Measurements from ENCODE around the gene PHYHD1. TPM values are rescaled to one million over a fixed set of nuclear protein-coding genes. Genes with fewer than 3 reads are reported as not detected.
A peak's percentile ranks its signal among the peaks of the same experiment; 100 is the strongest.

PHYHD1 gene
- total RNA-seq, 1 experiment from 2014 or later, result 18.0 TPM

DNA sequence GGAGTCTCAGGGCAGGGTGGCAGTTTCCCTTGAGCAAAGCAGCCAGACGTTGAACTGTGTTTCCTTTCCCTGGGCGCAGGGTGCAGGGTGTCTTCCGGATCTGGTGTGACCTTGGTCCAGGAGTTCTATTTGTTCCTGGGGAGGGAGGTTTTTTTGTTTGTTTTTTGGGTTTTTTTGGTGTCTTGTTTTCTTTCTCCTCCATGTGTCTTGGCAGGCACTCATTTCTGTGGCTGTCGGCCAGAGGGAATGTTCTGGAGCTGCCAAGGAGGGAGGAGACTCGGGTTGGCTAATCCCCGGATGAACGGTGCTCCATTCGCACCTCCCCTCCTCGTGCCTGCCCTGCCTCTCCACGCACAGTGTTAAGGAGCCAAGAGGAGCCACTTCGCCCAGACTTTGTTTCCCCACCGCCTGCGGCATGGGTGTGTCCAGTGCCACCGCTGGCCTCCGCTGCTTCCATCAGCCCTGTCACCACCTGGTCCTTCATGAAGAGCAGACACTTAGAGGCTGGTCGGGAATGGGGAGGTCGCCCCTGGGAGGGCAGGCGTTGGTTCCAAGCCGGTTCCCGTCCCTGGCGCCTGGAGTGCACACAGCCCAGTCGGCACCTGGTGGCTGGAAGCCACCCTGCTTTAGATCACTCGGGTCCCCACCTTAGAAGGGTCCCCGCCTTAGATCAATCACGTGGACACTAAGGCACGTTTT, 3.5 kb upstream of the PHYHD1 start:
- Histone ChIP-seq H3K23me2 (ENCODE audit: insufficient read length, low read depth, low read length, poor library complexity, severe bottlenecking) (no peaks in the 10 kb centered on the region), H3K27me3 (ENCODE audit: insufficient read depth, low read length) (no peaks in the 10 kb centered on the region), H3K9ac (ENCODE audit: extremely low read depth, insufficient read length, low read length) (no peak overlapping the region), H4K5ac (ENCODE audit: insufficient read length, low read depth, low read length) (no peak overlapping the region), H3K79me1 (ENCODE audit: insufficient read depth, low read depth, low read length, poor library complexity, severe bottlenecking) (peaks cover 3% of the 10 kb centered on the region), H3K4me2 (ENCODE audit: insufficient read depth, insufficient read length, low read length) (no peak overlapping the region), H2BK12ac (ENCODE audit: insufficient read length, low read depth, low read length) (no peak overlapping the region), H2BK120ac (ENCODE audit: low read depth, low read length, poor library complexity, severe bottlenecking) (no peak overlapping the region), H2AK5ac (ENCODE audit: insufficient read length, low read length) (no peak overlapping the region), H4K20me1 (ENCODE audit: control insufficient read depth, insufficient read depth, insufficient read length) (peaks cover 3% of the 10 kb centered on the region), H3K4me1 (ENCODE audit: insufficient read depth, low read length) (no peaks in the 10 kb centered on the region; the same call in 1 of the 2 replicates), H3K9me3 (ENCODE audit: control insufficient read depth, low read depth, low read length) (no peaks in the 10 kb centered on the region), H2BK5ac (ENCODE audit: insufficient read length, low read length) (no peak overlapping the region), H2AFZ (ENCODE audit: low read length) (no peak overlapping the region), H2BK20ac (ENCODE audit: low read depth, low read length, poor library complexity, severe bottlenecking) (no peak overlapping the region), H3K56ac (ENCODE audit: insufficient read length, low read depth, low read length) (no peak overlapping the region), H4K8ac (replicated peaks; ENCODE audit: insufficient read length, low read depth, low read length) (no peak overlapping the region), H4K91ac (ENCODE audit: insufficient read length, low read depth, low read length) (no peak overlapping the region), H3T11ph (ENCODE audit: low read length) (no peak overlapping the region), H3K23ac (ENCODE audit: insufficient read length, low read depth, low read length) (no peak overlapping the region), H3K4ac (ENCODE audit: low read depth, low read length) (no peak overlapping the region), H3K18ac (ENCODE audit: insufficient read length, low read depth, low read length) (no peak overlapping the region), H3K14ac (ENCODE audit: insufficient read depth, low read length) (no peak overlapping the region), H2BK15ac (ENCODE audit: low read depth, low read length) (no peak overlapping the region), H3K79me2 (ENCODE audit: insufficient read depth, low read length) (no peaks in the 10 kb centered on the region; the same call in 1 of the 2 replicates), H3K27ac (ENCODE audit: insufficient read length, low read depth, low read length) (no peak overlapping the region)
- Mint-ChIP-seq H3K4me3 (no peak overlapping the region), H3K27ac (peak overlapping the region in 2 of 3 experiments; percentile 61 to 68; a peak in 4 of 7 replicates), H3K36me3 (ENCODE audit: insufficient read depth in 1 of 3, low read depth in 3 of 3) (peaks cover 27 to 52% (median 40%) of the 10 kb centered on the region in 3 experiments; a peak in 6 of 7 replicates), H3K9me3 (no peaks in the 10 kb centered on the region), H3K4me1 (peaks cover 28 to 29% of the 10 kb centered on the region in 2 experiments), H3K27me3 (ENCODE audit: low read depth) (no peaks in the 10 kb centered on the region)
- TF ChIP-seq, protein P1, sequence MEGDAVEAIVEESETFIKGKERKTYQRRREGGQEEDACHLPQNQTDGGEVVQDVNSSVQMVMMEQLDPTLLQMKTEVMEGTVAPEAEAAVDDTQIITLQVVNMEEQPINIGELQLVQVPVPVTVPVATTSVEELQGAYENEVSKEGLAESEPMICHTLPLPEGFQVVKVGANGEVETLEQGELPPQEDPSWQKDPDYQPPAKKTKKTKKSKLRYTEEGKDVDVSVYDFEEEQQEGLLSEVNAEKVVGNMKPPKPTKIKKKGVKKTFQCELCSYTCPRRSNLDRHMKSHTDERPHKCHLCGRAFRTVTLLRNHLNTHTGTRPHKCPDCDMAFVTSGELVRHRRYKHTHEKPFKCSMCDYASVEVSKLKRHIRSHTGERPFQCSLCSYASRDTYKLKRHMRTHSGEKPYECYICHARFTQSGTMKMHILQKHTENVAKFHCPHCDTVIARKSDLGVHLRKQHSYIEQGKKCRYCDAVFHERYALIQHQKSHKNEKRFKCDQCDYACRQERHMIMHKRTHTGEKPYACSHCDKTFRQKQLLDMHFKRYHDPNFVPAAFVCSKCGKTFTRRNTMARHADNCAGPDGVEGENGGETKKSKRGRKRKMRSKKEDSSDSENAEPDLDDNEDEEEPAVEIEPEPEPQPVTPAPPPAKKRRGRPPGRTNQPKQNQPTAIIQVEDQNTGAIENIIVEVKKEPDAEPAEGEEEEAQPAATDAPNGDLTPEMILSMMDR (conservative IDR thresholded peaks at IDR 0.05), result no peak
- no peak for DNase-seq
- no CpG with 5 or more reads among the region's 26 CpGs for WGBS (ENCODE audit: extremely low coverage, insufficient read length, low lambda C conversion rate)
